ENCODE measurements around the gene CHMP2B. TPM values are rescaled to one million over a fixed set of nuclear protein-coding genes. Genes with fewer than 3 reads are reported as not detected.

Gene CHMP2B
- total RNA-seq, 1 donor from 2014 or later = 34.9 TPM

GRCh38 chr3:87270908-87271700 lies 44.0 kb downstream of the CHMP2B start:
- H3K4me1 Mint-ChIP-seq (ENCODE audit: low read depth) = no peaks in the 10 kb centered on the region

GRCh38 chr3:87272718-87273341 lies 45.7 kb downstream of the CHMP2B start:
- TF ChIP-seq CTCF (IDR thresholded peaks at IDR 0.05; ENCODE audit: unreplicated experiment) = no peak

More at GRCh38 chr3:87270908-87271700, 44.0 kb downstream of the CHMP2B start:
- Mint-ChIP-seq H3K27ac (no peak overlapping the region), H3K9me3 (ENCODE audit: low read depth) (no peaks in the 10 kb centered on the region), H3K27me3 (no peaks in the 10 kb centered on the region), H3K36me3 (ENCODE audit: insufficient read depth) (no peaks in the 10 kb centered on the region), H3K4me3 (ENCODE audit: low read depth) (no peak overlapping the region)
- no peak for DNase-seq (ENCODE audit: low spot score, unreplicated experiment)
- no peak for TF ChIP-seq CTCF (IDR thresholded peaks at IDR 0.05; ENCODE audit: unreplicated experiment)

GRCh38 chr3:87276484-87276883 lies 49.4 kb downstream of the CHMP2B start, which contains the start of gene POU1F1:
Gene POU1F1 (minus strand): TSS chr3:87276584. CDS start chr3:87276462, 122 bp downstream.
- Mint-ChIP-seq H3K4me3 (ENCODE audit: low read depth) (no peak within 1 kb of the TSS), H3K27me3 (no peaks in the 10 kb centered on the region), H3K9me3 (ENCODE audit: low read depth) (no peaks in the 10 kb centered on the region), H3K4me1 (ENCODE audit: low read depth) (no peaks in the 10 kb centered on the region), H3K27ac (no peak within 1 kb of the TSS), H3K36me3 (ENCODE audit: insufficient read depth) (no peaks in the 10 kb centered on the region)
- DNase-seq (ENCODE audit: low spot score, unreplicated experiment) = no peak
- no peak for TF ChIP-seq CTCF (IDR thresholded peaks at IDR 0.05; ENCODE audit: unreplicated experiment)

More at GRCh38 chr3:87272718-87273341, 45.7 kb downstream of the CHMP2B start:
- no peak for DNase-seq (ENCODE audit: low spot score, unreplicated experiment)
- Mint-ChIP-seq H3K9me3 (ENCODE audit: low read depth) (no peaks in the 10 kb centered on the region), H3K4me3 (ENCODE audit: low read depth) (no peak overlapping the region), H3K27me3 (no peaks in the 10 kb centered on the region), H3K36me3 (ENCODE audit: insufficient read depth) (no peaks in the 10 kb centered on the region), H3K27ac (no peak overlapping the region), H3K4me1 (ENCODE audit: low read depth) (no peaks in the 10 kb centered on the region)

GRCh38 chr3:87287011-87287410 lies 59.9 kb downstream of the CHMP2B start:
- H3K27me3 Mint-ChIP-seq = no peaks in the 10 kb centered on the region
- peaks cover 3% of the 10 kb centered on the region for H3K9me3 Mint-ChIP-seq (ENCODE audit: low read depth)
- no peak for TF ChIP-seq CTCF (IDR thresholded peaks at IDR 0.05; ENCODE audit: unreplicated experiment)
- no peak overlapping the region for H3K27ac Mint-ChIP-seq
- DNase-seq (ENCODE audit: low spot score, unreplicated experiment) = no peak
- no peak overlapping the region for H3K4me3 Mint-ChIP-seq (ENCODE audit: low read depth)
- H3K36me3 Mint-ChIP-seq (ENCODE audit: insufficient read depth) = no peaks in the 10 kb centered on the region
- peaks cover 6% of the 10 kb centered on the region for H3K4me1 Mint-ChIP-seq (ENCODE audit: low read depth)

GRCh38 chr3:87288446-87288845 lies 61.3 kb downstream of the CHMP2B start:
- H3K27me3 Mint-ChIP-seq = no peaks in the 10 kb centered on the region
- H3K9me3 Mint-ChIP-seq (ENCODE audit: low read depth) = peaks cover 3% of the 10 kb centered on the region
- DNase-seq (ENCODE audit: low spot score, unreplicated experiment) = no peak
- H3K36me3 Mint-ChIP-seq (ENCODE audit: insufficient read depth) = no peaks in the 10 kb centered on the region
- no peak for TF ChIP-seq CTCF (IDR thresholded peaks at IDR 0.05; ENCODE audit: unreplicated experiment)
- peaks cover 6% of the 10 kb centered on the region for H3K4me1 Mint-ChIP-seq (ENCODE audit: low read depth)
- no peak overlapping the region for H3K27ac Mint-ChIP-seq
- H3K4me3 Mint-ChIP-seq (ENCODE audit: low read depth) = no peak overlapping the region
